ENCODE data around the gene RAD51B. TPM values are rescaled to one million over a fixed set of nuclear protein-coding genes. Genes with fewer than 3 reads are reported as not detected.

The RAD51B gene
- total RNA-seq (2014; rRNA removed), result 8.6 and 10.8 TPM in 2 replicates
- percentile 70 among the genes with signal in this experiment for Bru-seq, nascent RNA
- percentile 62 among the genes with signal in this experiment for BruChase-seq, experiment 1, labeled RNA remaining after a 6-hour chase
- percentile 75 among the genes with signal in this experiment for BruChase-seq, experiment 2, labeled RNA remaining after a 2-hour chase
- long read RNA-seq, transcript RAD51B-201 (7 exons, 922 nt), result major isoform, 7 of 23 reads
- long read RNA-seq, partial matches to known transcripts, result 0 of 23 reads
- long read RNA-seq, other reads (novel, unspliced or antisense), result 16 of 23 reads

- Histone ChIP-seq H4K20me1 (ENCODE audit: low read length) (no peaks in the 10 kb centered on the region), H3K36me3 (ENCODE audit: low read depth, low read length) (no peaks in the 10 kb centered on the region), H3K79me2 (ENCODE audit: low read length) (peaks cover 12% of the 10 kb centered on the region), H3K4me2 (ENCODE audit: low read length) (peak within 1 kb of the TSS; percentile 96), H3K27ac (ENCODE audit: low read length) (0 out of 2 replicates have a peak within 1 kb of the TSS, but pooled peaks have one; percentile 10), H3K9me3 (ENCODE audit: low read length) (no peaks in the 10 kb centered on the region), H3K9ac (ENCODE audit: low read length) (peak within 1 kb of the TSS; percentile 88), H3K9me2 (replicated peaks; ENCODE audit: low read length) (no peaks in the 10 kb centered on the region), H3K4me3 (ENCODE audit: low read length) (peak within 1 kb of the TSS; percentile 91), H3K27me3 (ENCODE audit: low read length) (no peaks in the 10 kb centered on the region), H2AFZ (ENCODE audit: low read length) (peak within 1 kb of the TSS; percentile 100), H3F3A (ENCODE audit: low read length, unreplicated experiment) (no peaks in the 10 kb centered on the region), H3K4me1 (ENCODE audit: insufficient read depth, low read length) (peaks cover 23% of the 10 kb centered on the region)
- POLR2A ChIA-PET (ENCODE audit: unreplicated experiment), result interaction anchor here (0.7 kb wide), 1 partner anchor 629 kb away, joined by 3 read pairs; no protein-coding TSS in a partner anchor
- ATAC-seq (peak; percentile 56), DNase-seq (peak; percentile 92)
- CTCF ChIA-PET, result no interaction called here
- TF ChIP-seq EZH2phosphoT487 (IDR thresholded peaks at IDR 0.05; ENCODE audit: borderline replicate concordance, low read length), result no peak
- no peak for TF ChIP-seq EZH2 (IDR thresholded peaks at IDR 0.05; ENCODE audit: low read length, unreplicated experiment)
- no peak for TF ChIP-seq CTCF (conservative IDR thresholded peaks at IDR 0.05; ENCODE audit: low read depth, low read length)
- intact Hi-C loops (cut with micrococcal nuclease), result no loop called here
- TSS peak; percentile 12 for BruUV-seq (replicated peaks)
These were observed at the start of gene RAD51B for GRCh38 chr14:67819563-67820421. Gene RAD51B, plus strand, starts transcription at chr14:67819779.

- H3K36me3 ChIP-seq (ENCODE audit: low read depth, low read length), result peaks cover 79% of the 10 kb centered on the region
These were observed 45.7 kb upstream of the RAD51B start for GRCh38 chr14:67773844-67774377.

More at GRCh38 chr14:67773844-67774377, 45.7 kb upstream of the RAD51B start:
- H3F3A ChIP-seq (ENCODE audit: low read length, unreplicated experiment), result no peaks in the 10 kb centered on the region
- no peak overlapping the region for H3K9ac ChIP-seq (ENCODE audit: low read length)
- TF ChIP-seq CTCF (conservative IDR thresholded peaks at IDR 0.05; ENCODE audit: low read depth, low read length) (no peak), EZH2phosphoT487 (IDR thresholded peaks at IDR 0.05; ENCODE audit: borderline replicate concordance, low read length) (0 out of 2 replicates have a peak, but pooled peaks have one; percentile 16), EZH2 (IDR thresholded peaks at IDR 0.05; ENCODE audit: low read length, unreplicated experiment) (no peak)
- no peak overlapping the region for H3K4me3 ChIP-seq (ENCODE audit: low read length)
- no peak overlapping the region for H2AFZ ChIP-seq (ENCODE audit: low read length)
- POLR2A ChIA-PET (ENCODE audit: unreplicated experiment), result no interaction called here
- DNase-seq (peak; percentile 91), ATAC-seq (peak; percentile 95)
- H3K9me2 ChIP-seq (replicated peaks; ENCODE audit: low read length), result no peaks in the 10 kb centered on the region
- BruUV-seq (replicated peaks), result no TSS peak
- peaks cover 16% of the 10 kb centered on the region for H3K4me1 ChIP-seq (ENCODE audit: insufficient read depth, low read length)
- peak overlapping the region; percentile 60 for H3K4me2 ChIP-seq (ENCODE audit: low read length)
- CTCF ChIA-PET, result interaction anchor here (0.6 kb wide), 1 partner anchor 182 kb away, joined by 4 read pairs; no protein-coding TSS in a partner anchor
- no peaks in the 10 kb centered on the region for H3K9me3 ChIP-seq (ENCODE audit: low read length)
- H3K79me2 ChIP-seq (ENCODE audit: low read length), result no peaks in the 10 kb centered on the region
- intact Hi-C loops (cut with micrococcal nuclease), result no loop called here
- H4K20me1 ChIP-seq (ENCODE audit: low read length), result no peaks in the 10 kb centered on the region
- H3K27me3 ChIP-seq (ENCODE audit: low read length), result no peaks in the 10 kb centered on the region
- H3K27ac ChIP-seq (ENCODE audit: low read length), result peak overlapping the region; percentile 72

Data from PC-3 (cell line).